HG02610 (cell line): Measurements from ENCODE around the gene PPIA.

ENCODE experiments used
- ATAC-seq: cut with Tn5 transposase; IDR thresholded peaks from one replicate; pipeline ENCODE4 v1.9.1; 2021; ENCODE audit warnings: mild to moderate bottlenecking, moderate library complexity; ENCODE audit not compliant: unreplicated experiment

PPIA gene

GRCh38 chr7:44796504-44797328, at the start of gene PPIA:
Gene PPIA (plus strand): TSS chr7:44796681. CDS start chr7:44796725, 44 bp downstream.
- ATAC-seq: peak; percentile 89

- peak; percentile 70 for ATAC-seq
Observed at GRCh38 chr7:44748045-44748947, 48.2 kb upstream of the PPIA start, which contains the start of gene ZMIZ2. Gene ZMIZ2 (plus strand): TSS chr7:44748847. CDS start chr7:44756250, 7,403 bp downstream.

GRCh38 chr7:44748948-44749731, 47.3 kb upstream of the PPIA start:
- ATAC-seq: peak; percentile 15

GRCh38 chr7:44749992-44750391, 46.5 kb upstream of the PPIA start:
- ATAC-seq: no peak

- no peak for ATAC-seq
Observed at GRCh38 chr7:44750424-44750823, 46.1 kb upstream of the PPIA start.

GRCh38 chr7:44750921-44751571, 45.4 kb upstream of the PPIA start:
- ATAC-seq: peak; percentile 77

GRCh38 chr7:44752822-44753221, 43.7 kb upstream of the PPIA start:
- no peak for ATAC-seq

- ATAC-seq: no peak
Observed at GRCh38 chr7:44754802-44755697, 41.4 kb upstream of the PPIA start.

- ATAC-seq: no peak
Observed at GRCh38 chr7:44755698-44756627, 40.5 kb upstream of the PPIA start.

- no peak for ATAC-seq
Observed at GRCh38 chr7:44756904-44757303, 39.6 kb upstream of the PPIA start.

GRCh38 chr7:44757311-44757710, 39.2 kb upstream of the PPIA start:
- ATAC-seq: no peak

GRCh38 chr7:44757739-44758138, 38.7 kb upstream of the PPIA start:
- no peak for ATAC-seq

- no peak for ATAC-seq
Observed at GRCh38 chr7:44759246-44759645, 37.2 kb upstream of the PPIA start.

- ATAC-seq: no peak
Observed at GRCh38 chr7:44760034-44760580, 36.4 kb upstream of the PPIA start.

- no peak for ATAC-seq
Observed at GRCh38 chr7:44761207-44762161, 35.0 kb upstream of the PPIA start.

- ATAC-seq: no peak
Observed at GRCh38 chr7:44762300-44762699, 34.2 kb upstream of the PPIA start.
